LNCAP (cell line): ENCODE measurements around the gene ANKRD52.
A peak's percentile ranks its signal among the peaks of the same experiment; 100 is the strongest.

Source experiments
- CTCF ChIP-seq: fragments of 450-650 bp; IDR thresholded peaks from 2 replicates; pipeline ENCODE4 v1.5.1; 2017; ENCODE audit warnings: mild to moderate bottlenecking

The ANKRD52 gene

GRCh38 chr12:56266693-56267442, 8.7 kb upstream of the ANKRD52 start, which contains the start of gene COQ10A:
Gene COQ10A (plus strand): TSS chr12:56266942. CDS start chr12:56267119, 177 bp downstream.
- peak; percentile 51; the same call in 1 of the 2 replicates for TF ChIP-seq CTCF

- no peak for TF ChIP-seq CTCF
Measured at GRCh38 chr12:56261503-56262232, 3.5 kb upstream of the ANKRD52 start.

- TF ChIP-seq CTCF = no peak
Measured at GRCh38 chr12:56260921-56261320, 2.7 kb upstream of the ANKRD52 start.

GRCh38 chr12:56260380-56260779, 2.2 kb upstream of the ANKRD52 start:
- TF ChIP-seq CTCF = no peak

GRCh38 chr12:56258820-56259183, 618 bp upstream of the ANKRD52 start:
- TF ChIP-seq CTCF = no peak

- peak; percentile 16; the same call in 1 of the 2 replicates for TF ChIP-seq CTCF
Measured at GRCh38 chr12:56257491-56258067, 605 bp downstream of the ANKRD52 start.

GRCh38 chr12:56257071-56257470, 1.1 kb downstream of the ANKRD52 start:
- TF ChIP-seq CTCF = no peak
